Mesothelial cell of epicardium (in vitro differentiated cells): ENCODE results near the gene ICA1L. TPM values are rescaled to one million over a fixed set of nuclear protein-coding genes. Genes with fewer than 3 reads are reported as not detected.

ENCODE experiments used
- DNase-seq, 2 experiments: peaks; one replicate each; pipeline ENCODE4 v3.0.0; 2021; ENCODE audit warnings: low spot score in 2 of 2; ENCODE audit not compliant: unreplicated experiment in 2 of 2
- H3K27ac Mint-ChIP-seq: 2 replicates; pipeline ENCODE4 v1.8.0; 2021; ENCODE audit warnings: mixed read lengths
- H3K27me3 Mint-ChIP-seq: 2 replicates; pipeline ENCODE4 v1.8.0; 2021; ENCODE audit warnings: low read depth, mixed read lengths
- H3K36me3 Mint-ChIP-seq: 2 replicates; pipeline ENCODE4 v1.8.0; 2021; ENCODE audit warnings: mixed read lengths
- H3K4me1 Mint-ChIP-seq: 2 replicates; pipeline ENCODE4 v1.8.0; 2021; ENCODE audit warnings: mixed read lengths
- H3K4me3 Mint-ChIP-seq: 2 replicates; pipeline ENCODE4 v1.8.0; 2021; ENCODE audit warnings: mild to moderate bottlenecking, moderate library complexity, mixed read lengths
- H3K9me3 Mint-ChIP-seq: 2 replicates; pipeline ENCODE4 v1.8.0; 2021; ENCODE audit warnings: mixed read lengths
- CTCF ChIP-seq: fragments of 200-600 bp; sonication (generic); IDR thresholded peaks from one replicate; pipeline ENCODE4 v1.5.0; 2021; ENCODE audit warnings: antibody characterized with exemption; ENCODE audit not compliant: unreplicated experiment
- total RNA-seq: library from RNA; stranded (reverse); gene quantifications from 3 replicates; pipeline ENCODE4 v1.2.1, GENCODE V29; 2021

ICA1L gene
- total RNA-seq, 1 donor from 2014 or later, result 11.8 TPM

- TF ChIP-seq CTCF, result no peak
- Mint-ChIP-seq H3K9me3 (no peaks in the 10 kb centered on the region), H3K27me3 (no peaks in the 10 kb centered on the region), H3K4me3 (no peak overlapping the region), H3K27ac (no peak overlapping the region), H3K36me3 (peaks cover 8% of the 10 kb centered on the region), H3K4me1 (peaks cover 10% of the 10 kb centered on the region)
- no peak for DNase-seq
These were observed 147.8 kb downstream of the ICA1L start for GRCh38 chr2:202723746-202724145.

Other genes starting within 250 kb of the ICA1L start
- gene FAM117B, start 236.8 kb downstream of the ICA1L start, total RNA-seq, result 29.2 to 30.3 TPM (median 29.5 TPM) in 3 replicates
- 54.4 to 58.9 TPM (median 58.6 TPM) in 3 replicates for gene WDR12, start 39.9 kb upstream of the ICA1L start, total RNA-seq
- gene CARF, start 40.5 kb upstream of the ICA1L start, total RNA-seq, result 13.7 to 17.0 TPM (median 16.8 TPM) in 3 replicates
- 30.6 to 36.6 TPM (median 33.0 TPM) in 3 replicates for gene NBEAL1, start 143.1 kb upstream of the ICA1L start, total RNA-seq